SK-N-SH (cell line): ENCODE measurements around the gene ATP5PD.

ENCODE experiments used
- EP300 ChIP-seq, 2 experiments: IDR thresholded peaks; 2 replicates each; pipeline versions ENCODE4 v1.4.0 to v1.6.1; 2012; ENCODE audit warnings: borderline replicate concordance in 1 of 2, low read depth in 1 of 2, low read length in 1 of 2
- EZH2phosphoT487 ChIP-seq: fragments of 200-600 bp; sonication (generic); IDR thresholded peaks from 2 replicates; pipeline ENCODE4 v1.6.1; 2017; ENCODE audit warnings: low read depth, mixed run types, mild to moderate bottlenecking, antibody characterized with exemption, moderate library complexity, borderline replicate concordance
- GABPA ChIP-seq: IDR thresholded peaks from 2 replicates; pipeline ENCODE4 v1.4.0; 2012; ENCODE audit warnings: low read depth, mild to moderate bottlenecking
- JUND ChIP-seq: IDR thresholded peaks from 2 replicates; pipeline ENCODE4 v1.4.0; 2012
- MEF2A ChIP-seq: IDR thresholded peaks from 2 replicates; pipeline ENCODE4 v1.4.0; 2012; ENCODE audit warnings: low read depth, borderline replicate concordance
- POLR2AphosphoS5 ChIP-seq: IDR thresholded peaks from 2 replicates; pipeline ENCODE4 v1.6.1; 2012; ENCODE audit warnings: low read depth, low read length
- RXRA ChIP-seq: IDR thresholded peaks from 2 replicates; pipeline ENCODE4 v1.4.0; 2012; ENCODE audit warnings: low read depth, mild to moderate bottlenecking, borderline replicate concordance
- TF ChIP-seq, protein P1 (sequence below): fragments of 200-600 bp; sonication (generic); IDR thresholded peaks from 2 replicates; pipeline ENCODE4 v1.6.1; 2017; ENCODE audit warnings: antibody characterized with exemption, mild to moderate bottlenecking, moderate library complexity
- TF ChIP-seq, protein P2 (sequence below): IDR thresholded peaks from 2 replicates; pipeline ENCODE4; 2012
- TF ChIP-seq, protein P3 (sequence below): IDR thresholded peaks from 2 replicates; pipeline ENCODE4 v1.4.0; 2012; ENCODE audit warnings: low read depth
- TF ChIP-seq, protein P4 (sequence below): IDR thresholded peaks from 2 replicates; pipeline ENCODE4 v1.4.0; 2012; ENCODE audit warnings: low read depth, borderline replicate concordance
- TF ChIP-seq, protein P5 (sequence below): IDR thresholded peaks from 2 replicates; pipeline ENCODE4 v1.6.1; 2012; ENCODE audit warnings: mild to moderate bottlenecking, low read depth, low read length, moderate library complexity
- TF ChIP-seq, protein P6 (sequence below): IDR thresholded peaks from 2 replicates; pipeline ENCODE4 v1.4.0; 2012; ENCODE audit warnings: low read depth, borderline replicate concordance

DNA sequence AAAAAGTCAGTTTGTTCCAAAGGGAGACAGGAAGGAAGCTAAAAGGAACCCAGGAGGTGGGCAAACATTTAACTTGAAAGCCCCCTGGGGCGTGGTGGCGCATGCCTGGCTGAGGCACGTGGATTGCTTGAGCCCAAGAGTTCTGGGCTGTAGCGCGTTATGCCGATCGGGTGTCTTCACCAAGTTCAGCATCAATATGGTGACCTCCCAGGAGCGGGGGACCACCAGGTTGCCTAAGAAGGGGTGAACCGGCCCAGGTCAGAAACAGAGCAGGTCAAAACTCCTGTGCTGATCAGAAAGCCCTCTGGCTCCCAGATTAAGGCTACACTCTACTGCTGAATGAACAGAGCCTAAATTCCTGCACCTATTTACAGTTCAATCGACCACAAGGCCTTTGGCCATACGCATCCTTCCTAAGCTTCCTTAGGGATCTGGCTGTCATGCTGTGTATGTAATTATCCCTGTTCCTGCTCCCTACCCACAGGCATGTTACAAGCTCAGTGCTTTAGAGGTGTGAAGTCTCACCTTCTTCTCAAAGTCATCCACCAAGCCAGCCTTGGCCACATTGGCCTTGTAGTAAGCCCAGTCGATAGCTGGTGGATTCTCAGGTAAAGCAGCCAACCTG is 5.0 kb downstream of the ATP5PD start:
- TF ChIP-seq JUND (no peak), POLR2AphosphoS5 (no peak), EZH2phosphoT487 (no peak), EP300 (IDR thresholded peaks at IDR 0.05; ENCODE audit: borderline replicate concordance in 1 of 2, low read depth in 1 of 2, low read length in 1 of 2) (no peak), MEF2A (no peak), RXRA (no peak), GABPA (no peak)
- TF ChIP-seq, protein P1, sequence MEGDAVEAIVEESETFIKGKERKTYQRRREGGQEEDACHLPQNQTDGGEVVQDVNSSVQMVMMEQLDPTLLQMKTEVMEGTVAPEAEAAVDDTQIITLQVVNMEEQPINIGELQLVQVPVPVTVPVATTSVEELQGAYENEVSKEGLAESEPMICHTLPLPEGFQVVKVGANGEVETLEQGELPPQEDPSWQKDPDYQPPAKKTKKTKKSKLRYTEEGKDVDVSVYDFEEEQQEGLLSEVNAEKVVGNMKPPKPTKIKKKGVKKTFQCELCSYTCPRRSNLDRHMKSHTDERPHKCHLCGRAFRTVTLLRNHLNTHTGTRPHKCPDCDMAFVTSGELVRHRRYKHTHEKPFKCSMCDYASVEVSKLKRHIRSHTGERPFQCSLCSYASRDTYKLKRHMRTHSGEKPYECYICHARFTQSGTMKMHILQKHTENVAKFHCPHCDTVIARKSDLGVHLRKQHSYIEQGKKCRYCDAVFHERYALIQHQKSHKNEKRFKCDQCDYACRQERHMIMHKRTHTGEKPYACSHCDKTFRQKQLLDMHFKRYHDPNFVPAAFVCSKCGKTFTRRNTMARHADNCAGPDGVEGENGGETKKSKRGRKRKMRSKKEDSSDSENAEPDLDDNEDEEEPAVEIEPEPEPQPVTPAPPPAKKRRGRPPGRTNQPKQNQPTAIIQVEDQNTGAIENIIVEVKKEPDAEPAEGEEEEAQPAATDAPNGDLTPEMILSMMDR, result no peak
- TF ChIP-seq, protein P2, sequence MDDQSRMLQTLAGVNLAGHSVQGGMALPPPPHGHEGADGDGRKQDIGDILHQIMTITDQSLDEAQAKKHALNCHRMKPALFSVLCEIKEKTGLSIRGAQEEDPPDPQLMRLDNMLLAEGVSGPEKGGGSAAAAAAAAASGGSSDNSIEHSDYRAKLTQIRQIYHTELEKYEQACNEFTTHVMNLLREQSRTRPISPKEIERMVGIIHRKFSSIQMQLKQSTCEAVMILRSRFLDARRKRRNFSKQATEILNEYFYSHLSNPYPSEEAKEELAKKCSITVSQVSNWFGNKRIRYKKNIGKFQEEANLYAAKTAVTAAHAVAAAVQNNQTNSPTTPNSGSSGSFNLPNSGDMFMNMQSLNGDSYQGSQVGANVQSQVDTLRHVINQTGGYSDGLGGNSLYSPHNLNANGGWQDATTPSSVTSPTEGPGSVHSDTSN, result no peak
- TF ChIP-seq, protein P3, sequence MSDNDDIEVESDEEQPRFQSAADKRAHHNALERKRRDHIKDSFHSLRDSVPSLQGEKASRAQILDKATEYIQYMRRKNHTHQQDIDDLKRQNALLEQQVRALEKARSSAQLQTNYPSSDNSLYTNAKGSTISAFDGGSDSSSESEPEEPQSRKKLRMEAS, result no peak
- TF ChIP-seq, protein P4, sequence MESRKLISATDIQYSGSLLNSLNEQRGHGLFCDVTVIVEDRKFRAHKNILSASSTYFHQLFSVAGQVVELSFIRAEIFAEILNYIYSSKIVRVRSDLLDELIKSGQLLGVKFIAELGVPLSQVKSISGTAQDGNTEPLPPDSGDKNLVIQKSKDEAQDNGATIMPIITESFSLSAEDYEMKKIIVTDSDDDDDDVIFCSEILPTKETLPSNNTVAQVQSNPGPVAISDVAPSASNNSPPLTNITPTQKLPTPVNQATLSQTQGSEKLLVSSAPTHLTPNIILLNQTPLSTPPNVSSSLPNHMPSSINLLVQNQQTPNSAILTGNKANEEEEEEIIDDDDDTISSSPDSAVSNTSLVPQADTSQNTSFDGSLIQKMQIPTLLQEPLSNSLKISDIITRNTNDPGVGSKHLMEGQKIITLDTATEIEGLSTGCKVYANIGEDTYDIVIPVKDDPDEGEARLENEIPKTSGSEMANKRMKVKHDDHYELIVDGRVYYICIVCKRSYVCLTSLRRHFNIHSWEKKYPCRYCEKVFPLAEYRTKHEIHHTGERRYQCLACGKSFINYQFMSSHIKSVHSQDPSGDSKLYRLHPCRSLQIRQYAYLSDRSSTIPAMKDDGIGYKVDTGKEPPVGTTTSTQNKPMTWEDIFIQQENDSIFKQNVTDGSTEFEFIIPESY, result no peak
- TF ChIP-seq, protein P5, sequence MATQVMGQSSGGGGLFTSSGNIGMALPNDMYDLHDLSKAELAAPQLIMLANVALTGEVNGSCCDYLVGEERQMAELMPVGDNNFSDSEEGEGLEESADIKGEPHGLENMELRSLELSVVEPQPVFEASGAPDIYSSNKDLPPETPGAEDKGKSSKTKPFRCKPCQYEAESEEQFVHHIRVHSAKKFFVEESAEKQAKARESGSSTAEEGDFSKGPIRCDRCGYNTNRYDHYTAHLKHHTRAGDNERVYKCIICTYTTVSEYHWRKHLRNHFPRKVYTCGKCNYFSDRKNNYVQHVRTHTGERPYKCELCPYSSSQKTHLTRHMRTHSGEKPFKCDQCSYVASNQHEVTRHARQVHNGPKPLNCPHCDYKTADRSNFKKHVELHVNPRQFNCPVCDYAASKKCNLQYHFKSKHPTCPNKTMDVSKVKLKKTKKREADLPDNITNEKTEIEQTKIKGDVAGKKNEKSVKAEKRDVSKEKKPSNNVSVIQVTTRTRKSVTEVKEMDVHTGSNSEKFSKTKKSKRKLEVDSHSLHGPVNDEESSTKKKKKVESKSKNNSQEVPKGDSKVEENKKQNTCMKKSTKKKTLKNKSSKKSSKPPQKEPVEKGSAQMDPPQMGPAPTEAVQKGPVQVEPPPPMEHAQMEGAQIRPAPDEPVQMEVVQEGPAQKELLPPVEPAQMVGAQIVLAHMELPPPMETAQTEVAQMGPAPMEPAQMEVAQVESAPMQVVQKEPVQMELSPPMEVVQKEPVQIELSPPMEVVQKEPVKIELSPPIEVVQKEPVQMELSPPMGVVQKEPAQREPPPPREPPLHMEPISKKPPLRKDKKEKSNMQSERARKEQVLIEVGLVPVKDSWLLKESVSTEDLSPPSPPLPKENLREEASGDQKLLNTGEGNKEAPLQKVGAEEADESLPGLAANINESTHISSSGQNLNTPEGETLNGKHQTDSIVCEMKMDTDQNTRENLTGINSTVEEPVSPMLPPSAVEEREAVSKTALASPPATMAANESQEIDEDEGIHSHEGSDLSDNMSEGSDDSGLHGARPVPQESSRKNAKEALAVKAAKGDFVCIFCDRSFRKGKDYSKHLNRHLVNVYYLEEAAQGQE, result no peak
- TF ChIP-seq, protein P6, sequence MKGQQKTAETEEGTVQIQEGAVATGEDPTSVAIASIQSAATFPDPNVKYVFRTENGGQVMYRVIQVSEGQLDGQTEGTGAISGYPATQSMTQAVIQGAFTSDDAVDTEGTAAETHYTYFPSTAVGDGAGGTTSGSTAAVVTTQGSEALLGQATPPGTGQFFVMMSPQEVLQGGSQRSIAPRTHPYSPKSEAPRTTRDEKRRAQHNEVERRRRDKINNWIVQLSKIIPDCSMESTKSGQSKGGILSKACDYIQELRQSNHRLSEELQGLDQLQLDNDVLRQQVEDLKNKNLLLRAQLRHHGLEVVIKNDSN, result no peak
